ENCODE results near the gene XRCC1.

GRCh38 chr19:43527860-43528622 lies 47.3 kb downstream of the XRCC1 start:
- TF ChIP-seq CTCF (IDR thresholded peaks at IDR 0.05) (no peak), ZFX (IDR thresholded peaks at IDR 0.05; ENCODE audit: borderline replicate concordance) (no peak)

All from 22Rv1 (cell line).